GM12878 (cell line): Measurements from ENCODE around the gene GPR6.

Experiments
- BHLHE40 ChIP-seq, 2 experiments: fragments of 450-650 bp in 1 of 2; IDR thresholded peaks; 2 replicates each; pipeline ENCODE4 v1.6.1; 2011 to 2017; ENCODE audit warnings: low read depth in 2 of 2, borderline replicate concordance in 1 of 2, improper control_type of control experiment in 1 of 2, low read length in 1 of 2, mild to moderate bottlenecking in 1 of 2
- NFYB ChIP-seq: IDR thresholded peaks from 2 replicates; pipeline ENCODE4 v1.6.1; 2011; ENCODE audit warnings: low read depth, mild to moderate bottlenecking, low read length, improper control_type of control experiment, moderate library complexity; ENCODE audit not compliant: insufficient read depth
- RCOR1 ChIP-seq: conservative IDR thresholded peaks from 2 replicates; pipeline ENCODE4 v1.6.1; 2012; ENCODE audit warnings: low read depth, low read length, improper control_type of control experiment
- SUZ12 ChIP-seq: fragments of 200-600 bp; sonication (generic); IDR thresholded peaks from one replicate; pipeline ENCODE4 v1.6.1; 2018; ENCODE audit warnings: antibody characterized with exemption, mild to moderate bottlenecking; ENCODE audit not compliant: unreplicated experiment
- TF ChIP-seq, protein P1 (sequence below): IDR thresholded peaks from 2 replicates; pipeline ENCODE4 v1.6.1; 2012; ENCODE audit warnings: low read depth, low read length, improper control_type of control experiment
- TF ChIP-seq, protein P2 (sequence below), 3 experiments: IDR thresholded peaks in 2 of 3; conservative IDR thresholded peaks in 1 of 3; 2 replicates each; pipeline ENCODE4 v1.5.1; 2011; ENCODE audit warnings: low read depth in 3 of 3, low read length in 3 of 3, mild to moderate bottlenecking in 3 of 3, control low read depth in 2 of 3, moderate library complexity in 2 of 3, inconsistent platforms in 1 of 3, mixed read lengths in 1 of 3; ENCODE audit not compliant: control insufficient read depth in 2 of 3, insufficient read depth in 1 of 3; ENCODE audit errors: extremely low read depth in 1 of 3
- TF ChIP-seq, protein P3 (sequence below): IDR thresholded peaks from 2 replicates; pipeline ENCODE4 v1.6.1; 2011; ENCODE audit warnings: low read depth, mild to moderate bottlenecking, low read length, moderate library complexity, borderline replicate concordance; ENCODE audit errors: extremely low read depth
- TF ChIP-seq, protein P4 (sequence below): fragments of 450-650 bp; IDR thresholded peaks from 2 replicates; pipeline ENCODE4 v1.6.1; 2017; ENCODE audit warnings: mild to moderate bottlenecking

DNA sequence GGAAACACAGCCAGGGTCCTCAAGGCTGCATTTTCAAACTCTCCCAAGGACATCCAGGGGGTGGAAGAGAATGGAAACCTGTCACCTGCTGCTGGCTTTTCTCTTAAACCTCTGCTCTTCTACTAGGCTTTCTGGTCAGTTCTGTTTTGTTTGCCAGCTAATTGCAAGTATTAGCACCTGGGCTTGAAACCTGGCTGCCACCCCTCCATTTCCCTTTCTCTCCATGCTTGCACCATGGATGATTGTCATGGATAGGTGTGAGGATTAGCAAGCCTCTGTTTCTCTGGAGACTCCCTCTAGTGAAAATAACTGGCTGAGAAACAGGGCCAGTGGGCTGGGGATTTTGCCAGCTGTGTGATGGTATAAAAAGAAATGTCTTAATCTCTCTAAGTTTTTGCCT, 33.0 kb upstream of the GPR6 start:
- no peak for TF ChIP-seq RCOR1
- TF ChIP-seq, protein P1, sequence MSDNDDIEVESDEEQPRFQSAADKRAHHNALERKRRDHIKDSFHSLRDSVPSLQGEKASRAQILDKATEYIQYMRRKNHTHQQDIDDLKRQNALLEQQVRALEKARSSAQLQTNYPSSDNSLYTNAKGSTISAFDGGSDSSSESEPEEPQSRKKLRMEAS, result no peak
- TF ChIP-seq SUZ12, result no peak
- TF ChIP-seq BHLHE40 (IDR thresholded peaks at IDR 0.05; ENCODE audit: borderline replicate concordance in 1 of 2, low read depth in 2 of 2, low read length in 1 of 2), result no peak
- no peak for TF ChIP-seq NFYB
- TF ChIP-seq, protein P2, sequence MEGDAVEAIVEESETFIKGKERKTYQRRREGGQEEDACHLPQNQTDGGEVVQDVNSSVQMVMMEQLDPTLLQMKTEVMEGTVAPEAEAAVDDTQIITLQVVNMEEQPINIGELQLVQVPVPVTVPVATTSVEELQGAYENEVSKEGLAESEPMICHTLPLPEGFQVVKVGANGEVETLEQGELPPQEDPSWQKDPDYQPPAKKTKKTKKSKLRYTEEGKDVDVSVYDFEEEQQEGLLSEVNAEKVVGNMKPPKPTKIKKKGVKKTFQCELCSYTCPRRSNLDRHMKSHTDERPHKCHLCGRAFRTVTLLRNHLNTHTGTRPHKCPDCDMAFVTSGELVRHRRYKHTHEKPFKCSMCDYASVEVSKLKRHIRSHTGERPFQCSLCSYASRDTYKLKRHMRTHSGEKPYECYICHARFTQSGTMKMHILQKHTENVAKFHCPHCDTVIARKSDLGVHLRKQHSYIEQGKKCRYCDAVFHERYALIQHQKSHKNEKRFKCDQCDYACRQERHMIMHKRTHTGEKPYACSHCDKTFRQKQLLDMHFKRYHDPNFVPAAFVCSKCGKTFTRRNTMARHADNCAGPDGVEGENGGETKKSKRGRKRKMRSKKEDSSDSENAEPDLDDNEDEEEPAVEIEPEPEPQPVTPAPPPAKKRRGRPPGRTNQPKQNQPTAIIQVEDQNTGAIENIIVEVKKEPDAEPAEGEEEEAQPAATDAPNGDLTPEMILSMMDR (IDR thresholded peaks at IDR 0.05 in 2 of 3, conservative IDR thresholded peaks at IDR 0.05 in 1 of 3; ENCODE audit: control insufficient read depth in 2 of 3, extremely low read depth in 1 of 3, insufficient read depth in 1 of 3, low read depth in 3 of 3, low read length in 3 of 3), result no peak
- TF ChIP-seq, protein P3, sequence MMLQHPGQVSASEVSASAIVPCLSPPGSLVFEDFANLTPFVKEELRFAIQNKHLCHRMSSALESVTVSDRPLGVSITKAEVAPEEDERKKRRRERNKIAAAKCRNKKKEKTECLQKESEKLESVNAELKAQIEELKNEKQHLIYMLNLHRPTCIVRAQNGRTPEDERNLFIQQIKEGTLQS, result no peak
- TF ChIP-seq, protein P4, sequence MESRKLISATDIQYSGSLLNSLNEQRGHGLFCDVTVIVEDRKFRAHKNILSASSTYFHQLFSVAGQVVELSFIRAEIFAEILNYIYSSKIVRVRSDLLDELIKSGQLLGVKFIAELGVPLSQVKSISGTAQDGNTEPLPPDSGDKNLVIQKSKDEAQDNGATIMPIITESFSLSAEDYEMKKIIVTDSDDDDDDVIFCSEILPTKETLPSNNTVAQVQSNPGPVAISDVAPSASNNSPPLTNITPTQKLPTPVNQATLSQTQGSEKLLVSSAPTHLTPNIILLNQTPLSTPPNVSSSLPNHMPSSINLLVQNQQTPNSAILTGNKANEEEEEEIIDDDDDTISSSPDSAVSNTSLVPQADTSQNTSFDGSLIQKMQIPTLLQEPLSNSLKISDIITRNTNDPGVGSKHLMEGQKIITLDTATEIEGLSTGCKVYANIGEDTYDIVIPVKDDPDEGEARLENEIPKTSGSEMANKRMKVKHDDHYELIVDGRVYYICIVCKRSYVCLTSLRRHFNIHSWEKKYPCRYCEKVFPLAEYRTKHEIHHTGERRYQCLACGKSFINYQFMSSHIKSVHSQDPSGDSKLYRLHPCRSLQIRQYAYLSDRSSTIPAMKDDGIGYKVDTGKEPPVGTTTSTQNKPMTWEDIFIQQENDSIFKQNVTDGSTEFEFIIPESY, result no peak
